Loucy (cell line): ENCODE measurements around the gene PCSK2.

ENCODE experiments used
- CTCF ChIP-seq: fragments of 200-600 bp; sonication (generic); conservative IDR thresholded peaks from 2 replicates; pipeline ENCODE4 v1.5.1; 2014; ENCODE audit warnings: mild to moderate bottlenecking, antibody characterized with exemption, low read length
- EZH2phosphoT487 ChIP-seq: fragments of 200-600 bp; IDR thresholded peaks from 2 replicates; pipeline ENCODE4 v1.6.1; 2018; ENCODE audit warnings: antibody characterized with exemption, mild to moderate bottlenecking, moderate library complexity, borderline replicate concordance

- TF ChIP-seq CTCF: no peak
- no peak for TF ChIP-seq EZH2phosphoT487
These were observed 21.6 kb upstream of the PCSK2 start for GRCh38 chr20:17205084-17205813.
